Measurements from ENCODE around the gene TBL3.

TBL3 gene

GRCh38 chr16:1981398-1981836 is 9.6 kb downstream of the TBL3 start, which contains the start of gene NOXO1:
TSS of gene NOXO1 (minus strand) at chr16:1981469. CDS start at chr16:1981179, 290 bp downstream.
- H2AFZ ChIP-seq (ENCODE audit: low read length): no peak within 1 kb of the TSS
- TF ChIP-seq EZH2phosphoT487 (IDR thresholded peaks at IDR 0.05; ENCODE audit: borderline replicate concordance): no peak
- TF ChIP-seq, protein P1, sequence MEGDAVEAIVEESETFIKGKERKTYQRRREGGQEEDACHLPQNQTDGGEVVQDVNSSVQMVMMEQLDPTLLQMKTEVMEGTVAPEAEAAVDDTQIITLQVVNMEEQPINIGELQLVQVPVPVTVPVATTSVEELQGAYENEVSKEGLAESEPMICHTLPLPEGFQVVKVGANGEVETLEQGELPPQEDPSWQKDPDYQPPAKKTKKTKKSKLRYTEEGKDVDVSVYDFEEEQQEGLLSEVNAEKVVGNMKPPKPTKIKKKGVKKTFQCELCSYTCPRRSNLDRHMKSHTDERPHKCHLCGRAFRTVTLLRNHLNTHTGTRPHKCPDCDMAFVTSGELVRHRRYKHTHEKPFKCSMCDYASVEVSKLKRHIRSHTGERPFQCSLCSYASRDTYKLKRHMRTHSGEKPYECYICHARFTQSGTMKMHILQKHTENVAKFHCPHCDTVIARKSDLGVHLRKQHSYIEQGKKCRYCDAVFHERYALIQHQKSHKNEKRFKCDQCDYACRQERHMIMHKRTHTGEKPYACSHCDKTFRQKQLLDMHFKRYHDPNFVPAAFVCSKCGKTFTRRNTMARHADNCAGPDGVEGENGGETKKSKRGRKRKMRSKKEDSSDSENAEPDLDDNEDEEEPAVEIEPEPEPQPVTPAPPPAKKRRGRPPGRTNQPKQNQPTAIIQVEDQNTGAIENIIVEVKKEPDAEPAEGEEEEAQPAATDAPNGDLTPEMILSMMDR (conservative IDR thresholded peaks at IDR 0.05; ENCODE audit: low read length): no peak
- H3K4me3 ChIP-seq (ENCODE audit: low read length, poor library complexity, severe bottlenecking): no peak within 1 kb of the TSS
- no peaks in the 10 kb centered on the region for H3K9me3 ChIP-seq (ENCODE audit: insufficient read depth, low read depth, low read length)
- H3K27me3 ChIP-seq (ENCODE audit: insufficient read depth, low read length, poor library complexity, severe bottlenecking): no peaks in the 10 kb centered on the region
- no peaks in the 10 kb centered on the region for H3F3A ChIP-seq (ENCODE audit: low read depth)
- H4K20me1 ChIP-seq (ENCODE audit: insufficient read depth, low read length, poor library complexity, severe bottlenecking): no peaks in the 10 kb centered on the region
- H3K36me3 ChIP-seq (ENCODE audit: insufficient read depth, low read length): no peaks in the 10 kb centered on the region; the same call in 1 of the 2 replicates
- peaks cover 21% of the 10 kb centered on the region for H3K79me2 ChIP-seq (ENCODE audit: insufficient read depth, low read length)
- H3K4me1 ChIP-seq (ENCODE audit: insufficient read depth, low read length, poor library complexity, severe bottlenecking): no peaks in the 10 kb centered on the region
- H3K4me2 ChIP-seq (ENCODE audit: low read depth, low read length, poor library complexity, severe bottlenecking): no peak within 1 kb of the TSS
- H3K9me2 ChIP-seq (replicated peaks; ENCODE audit: low read depth, low read length): no peaks in the 10 kb centered on the region
- H3K9ac ChIP-seq (ENCODE audit: low read depth, low read length, poor library complexity, severe bottlenecking): no peak within 1 kb of the TSS

DNA sequence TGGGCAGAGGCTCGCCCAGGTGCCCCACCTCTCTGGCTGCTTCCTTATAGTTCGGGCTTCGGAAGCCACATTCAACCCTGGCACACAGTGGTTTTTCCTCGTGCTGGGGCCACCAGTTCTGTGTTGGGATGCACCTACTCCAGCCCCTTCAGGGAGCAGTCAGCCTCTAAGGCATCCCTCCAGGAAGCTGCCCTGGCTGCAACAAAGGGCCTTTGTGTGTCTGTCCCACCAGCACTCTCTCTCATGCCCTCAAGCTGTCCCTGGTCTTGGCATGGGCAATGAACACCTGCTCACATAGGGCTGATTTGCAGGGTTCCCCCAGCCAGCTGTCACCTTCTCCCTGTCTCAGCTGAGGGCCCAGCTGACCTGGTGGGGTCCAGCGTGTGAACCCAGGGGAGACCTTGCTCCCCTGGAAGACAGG is 10.2 kb downstream of the TBL3 start:
- no peak overlapping the region for H2AFZ ChIP-seq (ENCODE audit: low read length)
- no peak overlapping the region for H3K9ac ChIP-seq (ENCODE audit: low read depth, low read length, poor library complexity, severe bottlenecking)
- no peaks in the 10 kb centered on the region for H3K9me3 ChIP-seq (ENCODE audit: insufficient read depth, low read depth, low read length)
- peaks cover 21% of the 10 kb centered on the region for H3K79me2 ChIP-seq (ENCODE audit: insufficient read depth, low read length)
- no peaks in the 10 kb centered on the region for H3K4me1 ChIP-seq (ENCODE audit: insufficient read depth, low read length, poor library complexity, severe bottlenecking)
- H3K4me3 ChIP-seq (ENCODE audit: low read length, poor library complexity, severe bottlenecking): no peak overlapping the region
- TF ChIP-seq, protein P1 (conservative IDR thresholded peaks at IDR 0.05; ENCODE audit: low read length): no peak
- TF ChIP-seq EZH2phosphoT487 (IDR thresholded peaks at IDR 0.05; ENCODE audit: borderline replicate concordance): no peak
- no peaks in the 10 kb centered on the region for H3K27me3 ChIP-seq (ENCODE audit: insufficient read depth, low read length, poor library complexity, severe bottlenecking)
- no peaks in the 10 kb centered on the region for H4K20me1 ChIP-seq (ENCODE audit: insufficient read depth, low read length, poor library complexity, severe bottlenecking)
- H3F3A ChIP-seq (ENCODE audit: low read depth): no peaks in the 10 kb centered on the region
- no peaks in the 10 kb centered on the region for H3K9me2 ChIP-seq (replicated peaks; ENCODE audit: low read depth, low read length)
- H3K36me3 ChIP-seq (ENCODE audit: insufficient read depth, low read length): no peaks in the 10 kb centered on the region; the same call in 1 of the 2 replicates
- no peak overlapping the region for H3K4me2 ChIP-seq (ENCODE audit: low read depth, low read length, poor library complexity, severe bottlenecking)

- Histone ChIP-seq H3K4me3 (ENCODE audit: low read length, poor library complexity, severe bottlenecking) (peak overlapping the region; percentile 87), H3K27me3 (ENCODE audit: insufficient read depth, low read length, poor library complexity, severe bottlenecking) (no peaks in the 10 kb centered on the region), H3K9me3 (ENCODE audit: insufficient read depth, low read depth, low read length) (no peaks in the 10 kb centered on the region), H3K4me1 (ENCODE audit: insufficient read depth, low read length, poor library complexity, severe bottlenecking) (no peaks in the 10 kb centered on the region), H2AFZ (ENCODE audit: low read length) (peak overlapping the region; percentile 78; the same call in 1 of the 2 replicates), H3K36me3 (ENCODE audit: insufficient read depth, low read length) (no peaks in the 10 kb centered on the region; the same call in 1 of the 2 replicates), H3K9ac (ENCODE audit: low read depth, low read length, poor library complexity, severe bottlenecking) (no peak overlapping the region), H3K4me2 (ENCODE audit: low read depth, low read length, poor library complexity, severe bottlenecking) (peak overlapping the region; percentile 61), H4K20me1 (ENCODE audit: insufficient read depth, low read length, poor library complexity, severe bottlenecking) (no peaks in the 10 kb centered on the region), H3K9me2 (replicated peaks; ENCODE audit: low read depth, low read length) (no peaks in the 10 kb centered on the region), H3K79me2 (ENCODE audit: insufficient read depth, low read length) (peaks cover 21% of the 10 kb centered on the region), H3F3A (ENCODE audit: low read depth) (no peaks in the 10 kb centered on the region)
- TF ChIP-seq EZH2phosphoT487 (IDR thresholded peaks at IDR 0.05; ENCODE audit: borderline replicate concordance): no peak
- TF ChIP-seq, protein P1 (conservative IDR thresholded peaks at IDR 0.05; ENCODE audit: low read length): no peak
Observed at GRCh38 chr16:1982991-1983543, 11.2 kb downstream of the TBL3 start.
